Stimulated activated CD8-positive, alpha-beta memory T cell treated with anti-CD3 and anti-CD28 coated beads, Interleukin-7, amount 100 ng/mL, for 24 hours (primary cell): Measurements from ENCODE around the gene TRABD.

Experiments used
- DNase-seq: peaks from one replicate; pipeline ENCODE4 v3.0.0-alpha.2; 2020; ENCODE audit warnings: low read depth

The TRABD gene

GRCh38 chr22:50173983-50174355 lies 11.7 kb upstream of the TRABD start:
- DNase-seq: no peak

GRCh38 chr22:50174382-50175190 lies 11.1 kb upstream of the TRABD start:
- no peak for DNase-seq

DNA sequence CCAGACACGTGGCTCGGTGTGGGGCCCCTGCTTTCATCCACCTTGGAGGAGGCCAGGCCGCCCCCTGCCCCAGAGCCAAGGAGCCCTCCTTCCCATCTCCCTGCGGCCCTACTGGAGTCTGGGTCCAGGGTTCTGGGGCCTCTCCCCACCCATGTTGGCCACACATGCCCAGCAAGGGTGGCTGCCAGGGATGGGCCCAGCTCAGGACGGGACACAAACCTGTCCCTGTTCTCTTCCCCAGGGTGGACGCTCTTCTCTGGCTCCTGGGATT lies 10.6 kb upstream of the TRABD start:
- no peak for DNase-seq

GRCh38 chr22:50175921-50176849 lies 9.5 kb upstream of the TRABD start:
- DNase-seq: no peak

DNA sequence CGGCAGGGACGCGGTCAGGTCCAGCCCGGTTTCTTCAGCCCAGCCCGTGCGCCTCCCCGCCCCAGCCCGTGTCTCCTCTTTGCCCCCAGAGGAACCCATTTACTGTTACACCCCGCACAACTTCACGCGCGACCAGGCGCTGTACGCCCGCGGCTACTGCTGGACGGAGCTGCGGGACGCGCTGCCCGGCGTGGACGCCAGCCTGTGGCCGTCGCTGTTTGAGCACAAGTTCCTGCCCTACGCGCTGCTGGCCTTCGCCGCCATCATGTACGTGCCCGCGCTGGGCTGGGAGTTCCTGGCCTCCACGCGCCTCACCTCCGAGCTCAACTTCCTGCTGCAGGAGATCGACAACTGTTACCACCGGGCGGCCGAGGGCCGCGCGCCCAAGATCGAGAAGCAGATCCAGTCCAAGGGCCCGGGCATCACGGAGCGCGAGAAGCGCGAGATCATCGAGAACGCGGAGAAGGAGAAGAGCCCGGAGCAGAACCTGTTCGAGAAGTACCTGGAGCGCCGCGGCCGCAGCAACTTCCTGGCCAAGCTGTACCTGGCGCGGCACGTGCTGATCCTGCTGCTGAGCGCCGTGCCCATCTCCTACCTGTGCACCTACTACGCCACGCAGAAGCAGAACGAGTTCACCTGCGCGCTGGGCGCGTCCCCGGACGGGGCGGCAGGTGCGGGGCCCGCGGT lies 8.7 kb upstream of the TRABD start:
- DNase-seq: no peak

DNA sequence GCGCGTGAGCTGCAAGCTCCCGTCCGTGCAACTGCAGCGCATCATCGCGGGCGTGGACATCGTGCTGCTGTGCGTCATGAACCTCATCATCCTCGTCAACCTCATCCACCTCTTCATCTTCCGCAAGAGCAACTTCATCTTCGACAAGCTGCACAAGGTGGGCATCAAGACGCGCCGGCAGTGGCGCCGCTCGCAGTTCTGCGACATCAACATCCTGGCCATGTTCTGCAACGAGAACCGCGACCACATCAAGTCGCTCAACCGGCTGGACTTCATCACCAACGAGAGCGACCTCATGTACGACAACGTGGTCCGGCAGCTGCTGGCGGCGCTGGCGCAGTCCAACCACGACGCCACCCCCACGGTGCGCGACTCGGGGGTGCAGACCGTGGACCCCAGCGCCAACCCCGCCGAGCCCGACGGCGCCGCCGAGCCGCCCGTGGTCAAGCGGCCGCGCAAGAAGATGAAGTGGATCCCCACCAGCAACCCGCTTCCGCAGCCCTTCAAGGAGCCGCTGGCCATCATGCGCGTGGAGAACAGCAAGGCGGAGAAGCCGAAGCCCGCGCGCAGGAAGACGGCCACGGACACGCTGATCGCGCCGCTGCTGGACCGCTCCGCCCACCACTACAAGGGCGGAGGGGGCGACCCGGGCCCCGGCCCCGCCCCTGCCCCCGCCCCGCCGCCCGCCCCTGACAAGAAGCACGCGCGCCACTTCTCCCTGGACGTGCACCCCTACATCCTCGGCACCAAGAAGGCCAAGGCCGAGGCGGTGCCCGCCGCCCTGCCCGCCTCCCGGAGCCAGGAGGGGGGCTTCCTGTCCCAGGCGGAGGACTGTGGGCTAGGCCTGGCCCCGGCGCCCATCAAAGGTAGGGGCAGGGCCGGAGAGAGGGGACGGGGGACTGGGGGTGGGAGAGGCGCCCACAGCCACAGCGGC lies 7.9 kb upstream of the TRABD start:
- no peak for DNase-seq

- DNase-seq: no peak
Measured at GRCh38 chr22:50178471-50178864, 7.2 kb upstream of the TRABD start.

DNA sequence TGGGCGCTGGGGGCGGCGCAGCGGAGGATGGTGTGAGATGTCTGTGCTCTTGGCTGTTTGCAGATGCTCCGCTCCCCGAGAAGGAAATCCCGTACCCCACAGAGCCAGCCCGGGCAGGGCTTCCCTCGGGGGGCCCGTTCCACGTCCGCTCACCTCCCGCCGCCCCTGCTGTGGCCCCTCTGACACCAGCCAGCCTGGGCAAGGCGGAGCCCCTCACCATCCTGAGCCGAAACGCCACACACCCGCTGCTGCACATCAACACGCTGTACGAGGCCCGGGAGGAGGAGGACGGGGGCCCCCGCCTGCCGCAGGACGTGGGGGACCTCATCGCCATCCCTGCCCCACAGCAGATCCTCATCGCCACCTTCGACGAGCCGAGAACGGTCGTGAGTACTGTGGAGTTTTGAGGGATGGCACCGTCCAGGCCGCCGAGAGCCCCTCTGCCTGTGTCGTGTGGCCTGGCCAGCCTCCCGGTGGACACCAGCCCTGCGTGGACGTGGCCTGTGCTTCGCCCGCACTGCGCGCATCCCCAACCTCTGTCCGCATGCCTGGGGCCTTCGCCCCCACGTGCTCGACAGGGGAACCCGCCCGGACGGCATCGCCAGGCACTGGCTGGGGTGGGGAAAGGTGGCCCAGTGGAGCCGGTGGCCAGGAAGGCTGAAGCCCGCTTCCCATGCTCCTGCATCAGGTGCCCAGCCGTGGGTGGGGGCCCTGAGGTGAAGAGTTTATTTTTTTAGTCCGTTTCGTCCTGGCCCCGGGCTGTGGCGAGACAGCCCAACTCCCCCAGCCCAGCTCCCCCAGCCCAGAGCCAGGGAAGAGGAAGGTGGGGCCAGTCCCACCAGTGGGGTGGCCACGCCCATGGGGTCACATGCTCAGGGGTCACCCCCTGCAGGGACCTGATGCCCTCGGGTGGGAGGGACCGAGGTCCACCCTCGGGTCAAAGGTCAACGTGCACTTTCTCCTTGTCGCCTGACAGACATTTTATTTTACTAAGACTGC lies 6.5 kb upstream of the TRABD start:
- DNase-seq: no peak

DNA sequence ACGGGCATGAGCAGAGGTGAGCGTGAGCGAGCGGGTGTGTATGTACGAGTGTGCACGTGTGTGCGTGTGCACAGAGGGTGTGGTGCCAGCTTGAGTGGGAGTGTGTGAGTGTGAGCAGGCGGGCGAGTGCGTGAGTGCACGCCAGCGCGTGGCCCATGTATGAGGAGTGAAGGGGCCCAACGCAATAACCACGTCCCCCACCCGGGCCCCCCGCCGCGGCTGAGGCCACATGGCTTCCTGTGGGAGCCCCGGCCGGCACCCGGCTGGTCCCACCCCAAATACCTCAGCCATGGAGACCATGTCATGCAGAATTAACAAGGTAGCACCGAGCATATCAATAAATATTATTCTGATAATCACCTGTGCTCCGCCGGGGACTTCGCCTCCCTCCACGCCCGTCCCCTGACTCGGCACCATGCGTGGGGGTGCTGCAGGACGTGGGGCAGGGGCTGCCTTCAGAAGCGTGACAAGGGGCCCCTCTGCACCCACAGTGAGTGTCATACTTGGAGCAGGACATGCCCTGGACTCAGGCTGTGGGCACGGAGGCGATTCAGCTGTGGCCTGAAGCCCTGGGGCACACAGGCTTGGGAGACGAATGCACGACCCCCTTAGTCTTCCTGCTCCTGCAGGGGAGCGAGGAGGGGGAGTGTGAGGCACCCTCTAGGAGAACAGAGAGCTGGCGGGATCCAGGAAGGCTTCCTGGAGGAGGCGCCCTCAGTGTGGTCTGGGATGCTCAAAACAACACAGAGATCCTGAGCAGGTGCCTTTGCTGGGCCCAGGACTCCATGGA lies 5.6 kb upstream of the TRABD start:
- DNase-seq: no peak

GRCh38 chr22:50180727-50181521 lies 4.8 kb upstream of the TRABD start:
- DNase-seq: no peak

DNA sequence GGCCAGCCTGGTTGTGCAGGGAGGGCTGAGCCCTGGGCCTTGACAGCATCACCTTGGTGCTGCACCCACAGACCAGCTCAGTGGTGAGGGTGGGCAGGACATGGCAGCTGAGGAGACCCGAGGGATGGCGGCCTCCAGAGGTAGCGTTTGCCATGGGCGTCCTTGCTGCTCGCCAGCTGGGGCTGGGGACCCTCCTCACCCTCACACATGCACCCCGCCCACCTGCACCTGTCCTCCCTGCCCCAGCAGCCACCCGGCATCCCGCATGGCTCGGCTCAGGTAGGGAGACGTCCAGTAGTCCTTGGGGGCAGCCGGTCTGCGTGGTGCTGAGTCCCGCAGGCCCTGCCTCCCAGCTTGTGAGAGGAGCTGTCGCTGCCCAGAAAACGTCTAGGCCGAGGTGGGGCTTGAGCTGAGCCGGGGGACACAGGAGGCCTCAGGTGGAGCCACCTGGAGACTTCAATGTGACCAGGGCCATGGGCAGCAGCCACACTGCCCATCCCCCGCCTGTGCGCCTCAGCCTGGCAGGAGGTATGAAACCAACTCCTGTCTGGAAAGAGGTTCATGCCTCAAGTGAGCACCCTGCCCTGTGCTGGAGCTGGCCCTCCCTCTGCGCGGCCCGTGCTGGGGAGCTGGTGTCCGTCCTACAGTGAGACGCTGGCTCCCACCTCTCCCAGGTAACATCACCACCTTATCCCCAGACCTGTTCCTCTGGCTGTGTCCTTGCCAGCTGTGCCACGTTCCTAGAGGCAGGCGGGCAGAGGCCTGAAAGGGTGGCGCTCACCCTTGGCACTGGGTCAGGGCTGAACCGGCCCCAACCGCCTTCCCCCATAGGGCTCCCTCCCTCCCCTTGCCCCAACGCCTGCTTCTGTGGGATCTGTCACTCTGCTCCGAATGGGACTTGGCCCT lies 3.3 kb upstream of the TRABD start:
- DNase-seq: no peak

GRCh38 chr22:50183141-50183971 lies 2.4 kb upstream of the TRABD start:
- no peak for DNase-seq

DNA sequence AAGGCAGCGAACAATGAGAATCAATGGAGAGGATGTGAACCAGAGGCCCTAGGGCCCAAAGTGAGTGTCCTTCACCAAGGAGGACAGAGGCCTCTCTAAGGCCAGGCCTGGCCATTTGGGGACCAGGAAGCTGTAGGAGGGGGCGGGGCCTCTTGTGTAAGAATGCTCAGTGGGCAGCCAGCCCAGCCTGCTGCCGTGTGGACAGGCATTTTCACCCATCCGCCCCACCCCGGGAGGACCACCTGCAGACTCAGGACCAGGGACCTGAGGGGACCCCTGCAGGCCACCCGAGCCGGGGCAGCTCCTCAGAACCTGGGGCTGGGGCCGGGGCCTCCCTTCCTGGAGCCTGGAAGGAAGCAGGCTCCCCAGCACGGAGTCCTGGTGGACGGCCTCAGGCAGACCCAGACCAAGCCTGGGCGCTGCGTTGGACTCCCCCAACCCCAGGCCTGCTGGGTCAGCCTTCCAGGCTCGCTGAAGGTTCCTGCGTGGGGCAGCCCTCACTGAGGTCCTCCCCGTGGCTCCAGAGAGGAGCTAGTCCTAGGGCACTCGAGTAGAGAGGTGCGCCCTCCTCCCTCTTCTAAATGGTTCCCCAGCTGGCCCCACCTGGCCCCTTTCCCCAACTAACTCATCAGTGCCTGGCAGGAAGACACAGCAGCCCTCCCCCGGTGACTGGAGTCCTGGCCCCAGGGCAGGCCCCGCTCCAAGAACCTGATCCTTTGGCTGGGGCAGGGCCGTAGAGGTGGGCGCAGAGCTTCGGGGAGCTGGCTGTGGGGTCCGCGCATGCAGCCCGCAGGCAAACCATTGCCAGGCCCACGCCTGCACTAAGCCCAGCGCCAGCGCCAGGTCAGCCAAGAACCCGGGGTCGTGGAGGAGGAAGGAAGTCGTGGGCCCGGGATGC lies 1.5 kb upstream of the TRABD start:
- DNase-seq: no peak

DNA sequence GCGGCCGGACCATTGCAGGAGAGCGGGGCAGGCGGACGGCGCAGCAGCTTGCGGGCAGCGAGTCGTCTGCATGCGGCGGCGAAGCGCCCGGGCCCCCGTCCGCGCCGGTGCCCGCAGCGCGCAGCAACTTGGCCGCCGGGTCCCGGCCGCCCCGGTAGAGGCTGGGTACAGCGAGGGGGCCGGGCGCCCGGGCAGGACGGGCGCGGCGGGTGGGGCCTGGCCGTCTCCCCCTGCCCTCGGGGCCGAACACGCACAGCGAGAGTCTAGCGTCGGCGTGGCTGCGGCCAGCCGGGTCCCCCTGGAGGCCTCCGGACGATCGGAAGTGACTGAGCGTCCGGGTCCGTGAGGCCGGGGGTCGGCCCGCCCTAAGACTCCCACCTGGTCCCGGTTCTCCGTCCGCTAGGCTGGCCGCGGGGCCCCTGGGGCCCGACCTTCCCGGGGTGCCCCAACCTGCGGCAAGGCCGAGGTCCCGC lies 775 bp upstream of the TRABD start:
- no peak for DNase-seq

- DNase-seq: no peak
Measured at GRCh38 chr22:50186181-50186714, 535 bp downstream of the TRABD start.
